ENCODE results near the gene PVR.

- TF ChIP-seq RAD21 (conservative IDR thresholded peaks at IDR 0.05) = no peak
- TF ChIP-seq TAF1 (IDR thresholded peaks at IDR 0.05; ENCODE audit: low read depth) = no peak
- TF ChIP-seq EZH2 (IDR thresholded peaks at IDR 0.05; ENCODE audit: borderline replicate concordance, insufficient read depth, low read length, poor library complexity, severe bottlenecking) = no peak
- TF ChIP-seq CTCF (IDR thresholded peaks at IDR 0.05; ENCODE audit: poor library complexity, severe bottlenecking) = no peak
Measured at GRCh38 chr19:44681992-44682790, 38.5 kb downstream of the PVR start.

Data from neural cell (in vitro differentiated cells).